Tibial nerve (tissue), 4 donors: ENCODE results near the gene TOX2. TPM values are rescaled to one million over a fixed set of nuclear protein-coding genes. Genes with fewer than 3 reads are reported as not detected.

Experiments used
- DNase-seq, 2 donors: peaks; one replicate each; pipeline ENCODE4 v3.0.0-alpha.2; 2019; ENCODE audit warnings: low spot score in 2 of 2
- H3K27ac ChIP-seq, 4 donors: fragments of 200-600 bp; sonication (generic) in 3 of 4; one replicate each; pipeline ENCODE4 v1.5.1; 2017 to 2019; ENCODE audit warnings: mild to moderate bottlenecking in 1 of 4
- H3K27me3 ChIP-seq, 2 donors: fragments of 200-600 bp; sonication (generic) in 1 of 2; one replicate each; pipeline versions ENCODE4 v1.5.1 to v1.6.0; 2017 to 2019
- H3K36me3 ChIP-seq, 3 donors: fragments of 200-600 bp; sonication (generic); one replicate each; pipeline ENCODE4 v1.5.1; 2018 to 2019
- H3K4me1 ChIP-seq, 4 donors: fragments of 200-600 bp; sonication (generic) in 3 of 4; one replicate each; pipeline ENCODE4 v1.5.1; 2017 to 2019
- H3K4me3 ChIP-seq, 4 donors: fragments of 200-600 bp; sonication (generic) in 3 of 4; one replicate each; pipeline ENCODE4 v1.5.1; 2017 to 2019; ENCODE audit warnings: mild to moderate bottlenecking in 1 of 4, moderate library complexity in 1 of 4
- H3K9me3 ChIP-seq, 4 donors: fragments of 200-600 bp; sonication (generic) in 3 of 4; one replicate each; pipeline ENCODE4 v1.5.1; 2017 to 2019
- CTCF ChIP-seq, 5 experiments: fragments of 200-600 bp in 3 of 5; fragments of 450-650 bp in 2 of 5; sonication (generic) in 3 of 5; IDR thresholded peaks; one replicate each; pipeline ENCODE4 v1.5.1; 2016 to 2019; ENCODE audit warnings: antibody characterized with exemption in 5 of 5, mild to moderate bottlenecking in 3 of 5, moderate library complexity in 2 of 5
- EP300 ChIP-seq, 2 donors: sonication (generic); formaldehyde crosslinking; IDR thresholded peaks; one replicate each; pipeline ENCODE4 v1.6.1; 2017; ENCODE audit warnings: antibody characterized with exemption in 2 of 2, mild to moderate bottlenecking in 1 of 2
- POLR2A ChIP-seq, 2 donors: fragments of 450-650 bp; IDR thresholded peaks; one replicate each; pipeline ENCODE4 v1.6.1; 2017; ENCODE audit warnings: antibody characterized with exemption in 2 of 2, mild to moderate bottlenecking in 2 of 2, moderate library complexity in 2 of 2
- WGBS, 2 donors: methylation state at CpG; one replicate each; pipeline ENCODE4 v1.1.5; 2018; 5-methylcytosine and 5-hydroxymethylcytosine counted together
- total RNA-seq, 4 donors: library from RNA; depleted of rRNA; stranded (reverse); fragments of >200 nt; gene quantifications; one replicate each; pipeline ENCODE4 v1.1.0, GENCODE V29; 2016

The TOX2 gene
- total RNA-seq, 4 donors from 2014 or later, result 1.3 to 3.3 (median 1.9) TPM

GRCh38 chr20:43915211-43916072, 790 bp downstream of the TOX2 start:
- peaks cover 0 to 17% (median 0%) of the 10 kb centered on the region in 4 donors for H3K4me1 ChIP-seq
- no peaks in the 10 kb centered on the region for H3K36me3 ChIP-seq
- 4 to 5% methylated on average over 51 to 59 of the region's 66 CpGs for WGBS, 2 donors
- TF ChIP-seq EP300 (IDR thresholded peaks at IDR 0.05), result no peak
- no peak for TF ChIP-seq POLR2A (IDR thresholded peaks at IDR 0.05)
- no peak for TF ChIP-seq CTCF (IDR thresholded peaks at IDR 0.05)
- peaks cover 0 to 33% of the 10 kb centered on the region in 2 donors for H3K27me3 ChIP-seq
- H3K9me3 ChIP-seq, result peaks cover 0 to 37% (median 4%) of the 10 kb centered on the region in 4 donors
- H3K4me3 ChIP-seq, result peak overlapping the region in 2 of 4 donors; percentile 24 to 51
- no peak for DNase-seq
- H3K27ac ChIP-seq, result no peak overlapping the region

- DNase-seq, result no peak
- H3K9me3 ChIP-seq, result peaks cover 0 to 28% (median 4%) of the 10 kb centered on the region in 4 donors
- 10 to 30% methylated on average over 18 to 40 of the region's 50 CpGs for WGBS, 2 donors
These were observed 1.6 kb downstream of the TOX2 start for GRCh38 chr20:43916073-43916880.

GRCh38 chr20:43916881-43917371, 2.3 kb downstream of the TOX2 start:
- peaks cover 0 to 22% (median 4%) of the 10 kb centered on the region in 4 donors for H3K9me3 ChIP-seq
- H3K27me3 ChIP-seq, result peaks cover 0 to 33% of the 10 kb centered on the region in 2 donors
- H3K27ac ChIP-seq, result no peak overlapping the region
- DNase-seq, result no peak
- no peaks in the 10 kb centered on the region for H3K36me3 ChIP-seq
- H3K4me3 ChIP-seq, result no peak overlapping the region
- TF ChIP-seq EP300 (IDR thresholded peaks at IDR 0.05) (no peak), CTCF (IDR thresholded peaks at IDR 0.05) (no peak), POLR2A (IDR thresholded peaks at IDR 0.05) (no peak)
- peaks cover 0 to 17% (median 0%) of the 10 kb centered on the region in 4 donors for H3K4me1 ChIP-seq
- 46 to 52% methylated on average over 9 of the region's 9 CpGs for WGBS, 2 donors

More at GRCh38 chr20:43916073-43916880, 1.6 kb downstream of the TOX2 start:
- H3K4me1 ChIP-seq, result peaks cover 0 to 17% (median 0%) of the 10 kb centered on the region in 4 donors
- no peaks in the 10 kb centered on the region for H3K36me3 ChIP-seq
- peaks cover 0 to 33% of the 10 kb centered on the region in 2 donors for H3K27me3 ChIP-seq
- peak overlapping the region in 2 of 4 donors; percentile 24 to 51 for H3K4me3 ChIP-seq
- TF ChIP-seq CTCF (IDR thresholded peaks at IDR 0.05) (no peak), EP300 (IDR thresholded peaks at IDR 0.05) (no peak), POLR2A (IDR thresholded peaks at IDR 0.05) (no peak)
- H3K27ac ChIP-seq, result no peak overlapping the region

- peaks cover 0 to 19% (median 4%) of the 10 kb centered on the region in 4 donors for H3K9me3 ChIP-seq
- TF ChIP-seq EP300 (IDR thresholded peaks at IDR 0.05) (no peak), CTCF (IDR thresholded peaks at IDR 0.05) (no peak), POLR2A (IDR thresholded peaks at IDR 0.05) (no peak)
- no peaks in the 10 kb centered on the region for H3K36me3 ChIP-seq
- H3K27me3 ChIP-seq, result peaks cover 0 to 33% of the 10 kb centered on the region in 2 donors
- no peak for DNase-seq
- WGBS, 2 donors, result 88% methylated on average over 9 of the region's 9 CpGs
- no peak overlapping the region for H3K27ac ChIP-seq
- no peak overlapping the region for H3K4me3 ChIP-seq
- peaks cover 0 to 17% (median 0%) of the 10 kb centered on the region in 4 donors for H3K4me1 ChIP-seq
These were observed 2.7 kb downstream of the TOX2 start for GRCh38 chr20:43917380-43917779.
